GM23338 (cell line): ENCODE data around the gene GAD1. TPM values are rescaled to one million over a fixed set of nuclear protein-coding genes. Genes with fewer than 3 reads are reported as not detected.

Experiments
- ATAC-seq: fragments of 200-7000 bp; cut with Tn5 transposase; 3 replicates; pipeline ENCODE4 v1.9.1; 2020
- DNase-seq: peaks from one replicate; pipeline ENCODE4 v3.0.0-alpha.2; 2015; ENCODE audit warnings: low spot score
- H2AFZ ChIP-seq: fragments of 200-600 bp; sonication (generic); 2 replicates; pipeline ENCODE4 v1.8.0; 2016; ENCODE audit warnings: antibody characterized with exemption, mild to moderate bottlenecking, moderate library complexity
- H3F3A ChIP-seq: fragments of 200-600 bp; sonication (generic); replicated peaks from 2 replicates; pipeline ENCODE4 v1.8.0; 2017; ENCODE audit warnings: antibody characterized with exemption, mixed run types, low read depth
- H3K27ac ChIP-seq: fragments of 200-600 bp; sonication (generic); 2 replicates; pipeline ENCODE4 v1.6.1; 2016; ENCODE audit warnings: low read depth
- H3K27me3 ChIP-seq: fragments of 200-600 bp; sonication (generic); 2 replicates; pipeline ENCODE4 v1.8.0; 2016; ENCODE audit warnings: mild to moderate bottlenecking, mixed run types, moderate library complexity; ENCODE audit not compliant: insufficient read depth
- H3K36me3 ChIP-seq: fragments of 200-600 bp; sonication (generic); 2 replicates; pipeline ENCODE4 v1.8.0; 2016; ENCODE audit warnings: mild to moderate bottlenecking; ENCODE audit not compliant: insufficient read depth
- H3K4me1 ChIP-seq: fragments of 200-600 bp; sonication (generic); 2 replicates; pipeline ENCODE4 v1.8.0; 2016; ENCODE audit warnings: mild to moderate bottlenecking, moderate library complexity; ENCODE audit not compliant: insufficient read depth
- H3K4me2 ChIP-seq: fragments of 200-600 bp; sonication (generic); 2 replicates; pipeline ENCODE4 v1.7.1; 2017; ENCODE audit warnings: mixed run types
- H3K4me3 ChIP-seq: fragments of 200-600 bp; sonication (generic); 2 replicates; pipeline ENCODE4 v1.6.1; 2016; ENCODE audit warnings: mixed run types
- H3K79me2 ChIP-seq: fragments of 200-600 bp; sonication (generic); replicated peaks from 2 replicates; pipeline ENCODE4 v1.8.0; 2017; ENCODE audit warnings: mild to moderate bottlenecking; ENCODE audit not compliant: insufficient read depth
- H3K9me2 ChIP-seq: fragments of 200-600 bp; sonication (generic); 2 replicates; pipeline ENCODE4 v1.8.0; 2017; ENCODE audit not compliant: insufficient read depth
- H4K20me1 ChIP-seq: fragments of 200-600 bp; sonication (generic); replicated peaks from 2 replicates; pipeline ENCODE4 v1.8.0; 2017; ENCODE audit warnings: mild to moderate bottlenecking; ENCODE audit not compliant: insufficient read depth
- H3K27ac Mint-ChIP-seq: 2 replicates; pipeline ENCODE4 v1.8.0; 2020; ENCODE audit warnings: inconsistent platforms, mild to moderate bottlenecking, moderate library complexity, mixed read lengths
- H3K27me3 Mint-ChIP-seq: 3 replicates; pipeline ENCODE4 v1.8.0; 2022; ENCODE audit warnings: low read depth, mild to moderate bottlenecking, moderate library complexity, mixed read lengths, inconsistent platforms; ENCODE audit not compliant: insufficient read depth, poor library complexity
- H3K36me3 Mint-ChIP-seq: 3 replicates; pipeline ENCODE4 v1.8.0; 2021; ENCODE audit warnings: low read depth, mild to moderate bottlenecking, inconsistent platforms, moderate library complexity, mixed read lengths
- H3K4me1 Mint-ChIP-seq: 3 replicates; pipeline ENCODE4 v1.8.0; 2020; ENCODE audit warnings: mild to moderate bottlenecking, inconsistent platforms, mixed read lengths
- H3K4me3 Mint-ChIP-seq: 3 replicates; pipeline ENCODE4 v1.8.0; 2021; ENCODE audit warnings: moderate library complexity, mild to moderate bottlenecking, inconsistent platforms, mixed read lengths
- H3K9me3 Mint-ChIP-seq: 3 replicates; pipeline ENCODE4 v1.8.0; 2020; ENCODE audit warnings: moderate library complexity, mild to moderate bottlenecking, inconsistent platforms, mixed read lengths
- CREB1 ChIP-seq: fragments of 250-450 bp; sonication (Bioruptor Pico); IDR thresholded peaks from 2 replicates; pipeline ENCODE4 v1.5.0; 2020; ENCODE audit warnings: low read depth, mild to moderate bottlenecking, moderate library complexity
- CTCF ChIP-seq, 2 experiments: fragments of 200-600 bp in 1 of 2; sonication (generic) in 1 of 2; conservative IDR thresholded peaks; 2 replicates each; pipeline versions ENCODE4 v1.5.1 to v1.6.1; 2016 to 2017; ENCODE audit warnings: antibody characterized with exemption in 2 of 2, low read depth in 2 of 2, mild to moderate bottlenecking in 2 of 2, moderate library complexity in 1 of 2
- EZH2phosphoT487 ChIP-seq: fragments of 200-600 bp; sonication (generic); IDR thresholded peaks from one replicate; pipeline ENCODE4 v1.8.1; 2018; ENCODE audit warnings: antibody characterized with exemption; ENCODE audit not compliant: unreplicated experiment
- JUNB ChIP-seq: IDR thresholded peaks from one replicate; pipeline ENCODE4 v1.6.1; 2016; ENCODE audit warnings: antibody characterized with exemption; ENCODE audit not compliant: unreplicated experiment
- POLR2AphosphoS5 ChIP-seq: IDR thresholded peaks from 2 replicates; pipeline ENCODE4 v1.6.1; 2016; ENCODE audit warnings: antibody characterized with exemption, low read depth
- STAT1 ChIP-seq: IDR thresholded peaks from one replicate; pipeline ENCODE4 v1.6.1; 2016; ENCODE audit warnings: antibody characterized with exemption; ENCODE audit not compliant: unreplicated experiment
- ZNF114 ChIP-seq: fragments of 250-450 bp; sonication (Bioruptor Pico); IDR thresholded peaks from 2 replicates; pipeline ENCODE4 v1.5.0; 2020; ENCODE audit warnings: mild to moderate bottlenecking, moderate library complexity
- ZNF462 ChIP-seq: fragments of 250-450 bp; sonication (Bioruptor Pico); IDR thresholded peaks from 2 replicates; pipeline ENCODE4 v1.5.0; 2020; ENCODE audit warnings: mild to moderate bottlenecking, moderate library complexity
- polyA plus RNA-seq: library from polyadenylated mRNA; unstranded; fragments of >200 nt; fragmentation: Nextera tagmentation; extraction: Ambion mirVana; gene quantifications from 2 replicates; pipeline ENCODE4 v1.2.1, GENCODE V29; 2016
- total RNA-seq: library from RNA; depleted of rRNA; stranded (reverse); fragments of >200 nt; shearing (Covaris generic); gene quantifications from 2 replicates; pipeline ENCODE4 v1.2.3, GENCODE V29; 2014

The GAD1 gene
- total and polyA plus RNA-seq, 2 experiments from 2014 or later, result 0.17 to 0.34 TPM

- TF ChIP-seq ZNF462 (no peak), JUNB (no peak), ZNF114 (CRISPR knock-in tag) (no peak), STAT1 (no peak)
Measured at GRCh38 chr2:170863087-170863486, 46.4 kb downstream of the GAD1 start (continued).

- H3K4me1 ChIP-seq, result no peaks in the 10 kb centered on the region
- no peaks in the 10 kb centered on the region for H3K36me3 Mint-ChIP-seq
- H3K9me2 ChIP-seq, result no peaks in the 10 kb centered on the region
- TF ChIP-seq CREB1 (no peak), JUNB (no peak), ZNF462 (no peak), POLR2AphosphoS5 (no peak), EZH2phosphoT487 (no peak), CTCF (conservative IDR thresholded peaks at IDR 0.05; ENCODE audit: low read depth in 2 of 2) (no peak)
- H3K4me3 ChIP-seq, result no peak overlapping the region
- H3K27ac Mint-ChIP-seq, result no peak overlapping the region
- H3K27me3 Mint-ChIP-seq, result no peaks in the 10 kb centered on the region
- no peaks in the 10 kb centered on the region for H4K20me1 ChIP-seq
- H3K36me3 ChIP-seq, result no peaks in the 10 kb centered on the region
- no peaks in the 10 kb centered on the region for H3K27me3 ChIP-seq
- DNase-seq (no peak), ATAC-seq (no peak)
- no peaks in the 10 kb centered on the region for H3F3A ChIP-seq
- H2AFZ ChIP-seq, result no peak overlapping the region
- no peak overlapping the region for H3K4me3 Mint-ChIP-seq
- H3K9me3 Mint-ChIP-seq, result no peaks in the 10 kb centered on the region
- no peak overlapping the region for H3K4me2 ChIP-seq
- peaks cover 8% of the 10 kb centered on the region; the same call in 2 of the 3 replicates for H3K4me1 Mint-ChIP-seq
- no peak overlapping the region for H3K27ac ChIP-seq
- H3K79me2 ChIP-seq, result no peaks in the 10 kb centered on the region
Measured at GRCh38 chr2:170869036-170869435, 52.3 kb downstream of the GAD1 start.
